HEK293T (cell line): ENCODE data around the gene RRP1.

Source experiments
- CTBP1 ChIP-seq: fragments of 450-650 bp; IDR thresholded peaks from 2 replicates; pipeline ENCODE4 v1.6.1; 2016; ENCODE audit warnings: borderline replicate concordance
- ELF4 ChIP-seq: fragments of 450-650 bp; IDR thresholded peaks from 2 replicates; pipeline ENCODE4 v1.6.1; 2017; ENCODE audit warnings: antibody characterized with exemption
- FOXA1 ChIP-seq: fragments of 450-650 bp; IDR thresholded peaks from 2 replicates; pipeline ENCODE4 v1.6.1; 2016; ENCODE audit warnings: mild to moderate bottlenecking
- FOXM1 ChIP-seq: fragments of 450-650 bp; IDR thresholded peaks from 2 replicates; pipeline ENCODE4 v1.6.1; 2017; ENCODE audit warnings: mild to moderate bottlenecking, borderline replicate concordance
- HDGF ChIP-seq: fragments of 450-650 bp; IDR thresholded peaks from 2 replicates; pipeline ENCODE4 v1.6.1; 2017; ENCODE audit warnings: antibody characterized with exemption, borderline replicate concordance
- LEF1 ChIP-seq: fragments of 450-650 bp; IDR thresholded peaks from 2 replicates; pipeline ENCODE4 v1.6.1; 2017; ENCODE audit warnings: mild to moderate bottlenecking, borderline replicate concordance
- SUZ12 ChIP-seq: fragments of 450-650 bp; IDR thresholded peaks from 2 replicates; pipeline ENCODE4 v1.6.1; 2016; ENCODE audit warnings: mild to moderate bottlenecking
- TARDBP ChIP-seq: fragments of 450-650 bp; IDR thresholded peaks from 2 replicates; pipeline ENCODE4 v1.6.1; 2016
- ZNF384 ChIP-seq: fragments of 450-650 bp; IDR thresholded peaks from 2 replicates; pipeline ENCODE4 v1.6.1; 2016
- TF ChIP-seq, protein P1 (sequence below): fragments of 450-650 bp; IDR thresholded peaks from 2 replicates; pipeline ENCODE4 v1.6.1; 2016

DNA sequence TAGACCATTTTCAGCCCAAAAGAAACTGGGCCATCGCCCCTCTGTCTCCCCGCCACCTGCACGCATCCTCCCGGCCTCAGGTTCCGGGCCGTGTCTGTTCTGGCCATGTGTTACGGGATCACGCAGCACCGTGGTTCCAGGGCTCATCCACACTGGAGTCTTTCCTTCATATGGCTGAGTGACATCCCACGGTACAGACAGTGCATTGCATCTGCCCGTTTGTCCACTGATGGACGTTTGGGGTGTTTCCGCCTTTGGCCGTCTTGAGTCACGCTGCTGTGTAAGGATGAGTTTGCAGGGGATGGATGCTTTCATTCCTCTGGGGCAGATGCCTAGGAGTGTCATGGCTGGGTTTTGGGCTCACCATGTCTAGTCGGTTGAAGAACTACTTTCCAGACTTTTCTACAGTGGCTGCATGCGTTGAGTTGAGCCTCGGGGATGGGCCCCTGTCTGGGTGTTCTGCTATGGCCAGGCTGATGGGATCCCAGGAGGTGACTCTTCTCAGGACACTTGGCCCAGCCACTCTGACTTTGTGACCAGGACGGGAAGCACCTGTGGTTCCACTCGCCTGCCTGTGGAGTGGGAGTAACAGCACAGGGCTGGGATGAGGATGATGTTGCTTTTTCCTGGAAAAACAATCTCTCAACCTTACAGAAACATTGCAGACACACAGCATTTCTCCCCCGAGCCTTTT is 16.8 kb downstream of the RRP1 start:
- TF ChIP-seq, protein P1, sequence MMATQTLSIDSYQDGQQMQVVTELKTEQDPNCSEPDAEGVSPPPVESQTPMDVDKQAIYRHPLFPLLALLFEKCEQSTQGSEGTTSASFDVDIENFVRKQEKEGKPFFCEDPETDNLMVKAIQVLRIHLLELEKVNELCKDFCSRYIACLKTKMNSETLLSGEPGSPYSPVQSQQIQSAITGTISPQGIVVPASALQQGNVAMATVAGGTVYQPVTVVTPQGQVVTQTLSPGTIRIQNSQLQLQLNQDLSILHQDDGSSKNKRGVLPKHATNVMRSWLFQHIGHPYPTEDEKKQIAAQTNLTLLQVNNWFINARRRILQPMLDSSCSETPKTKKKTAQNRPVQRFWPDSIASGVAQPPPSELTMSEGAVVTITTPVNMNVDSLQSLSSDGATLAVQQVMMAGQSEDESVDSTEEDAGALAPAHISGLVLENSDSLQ, result no peak
- TF ChIP-seq ELF4 (no peak), FOXA1 (no peak), HDGF (no peak), CTBP1 (no peak), FOXM1 (no peak), LEF1 (no peak), SUZ12 (no peak), TARDBP (no peak), ZNF384 (no peak)
